ENCODE results near the gene AKAP8L. TPM values are rescaled to one million over a fixed set of nuclear protein-coding genes. Genes with fewer than 3 reads are reported as not detected.
A peak's percentile ranks its signal among the peaks of the same experiment; 100 is the strongest.

Gene AKAP8L
- total RNA-seq, 3 donors from 2014 or later = 74.4 to 111 (median 96.0) TPM

DNA sequence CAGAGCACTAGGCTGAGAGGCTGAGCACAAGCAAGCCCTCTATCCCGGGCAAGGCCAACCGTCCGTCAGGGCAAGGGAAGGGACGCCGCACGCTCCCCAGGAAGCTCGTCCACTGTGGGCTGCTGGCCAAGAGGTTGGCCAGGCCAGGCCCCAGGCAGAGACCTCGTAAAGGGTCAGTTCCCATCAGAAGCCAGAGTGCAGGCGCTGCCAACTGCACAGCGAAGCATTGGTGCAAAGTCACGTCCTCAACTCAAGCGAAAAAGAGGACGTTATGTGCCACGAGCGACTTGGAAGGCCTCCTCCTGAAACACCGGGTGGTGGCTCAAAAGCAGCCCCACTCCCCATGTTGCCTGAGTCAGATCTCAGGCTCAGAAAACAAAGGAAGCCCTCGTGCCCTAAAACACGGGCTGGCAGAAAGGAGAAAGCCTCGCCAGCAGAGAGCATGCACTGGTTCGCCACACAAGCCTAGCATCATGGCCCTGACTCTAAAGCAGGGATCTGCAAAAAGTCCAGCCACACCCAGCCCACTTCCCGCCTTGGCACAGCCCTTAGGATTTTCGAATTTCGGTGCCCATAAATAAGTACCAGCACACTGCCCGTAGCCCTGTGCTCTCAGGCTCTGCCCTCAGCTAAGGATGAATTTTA is 43.9 kb downstream of the AKAP8L start:
- DNase-seq (peak in 1 of 3 donors; percentile 57), ATAC-seq (no peak)
- intact Hi-C loops (cut with DNase I, micrococcal nuclease) = no loop called here
- no peak overlapping the region for H3K4me3 ChIP-seq
- peaks cover 18% of the 10 kb centered on the region for H3K36me3 ChIP-seq (ENCODE audit: low read depth)
- TF ChIP-seq, protein P1, sequence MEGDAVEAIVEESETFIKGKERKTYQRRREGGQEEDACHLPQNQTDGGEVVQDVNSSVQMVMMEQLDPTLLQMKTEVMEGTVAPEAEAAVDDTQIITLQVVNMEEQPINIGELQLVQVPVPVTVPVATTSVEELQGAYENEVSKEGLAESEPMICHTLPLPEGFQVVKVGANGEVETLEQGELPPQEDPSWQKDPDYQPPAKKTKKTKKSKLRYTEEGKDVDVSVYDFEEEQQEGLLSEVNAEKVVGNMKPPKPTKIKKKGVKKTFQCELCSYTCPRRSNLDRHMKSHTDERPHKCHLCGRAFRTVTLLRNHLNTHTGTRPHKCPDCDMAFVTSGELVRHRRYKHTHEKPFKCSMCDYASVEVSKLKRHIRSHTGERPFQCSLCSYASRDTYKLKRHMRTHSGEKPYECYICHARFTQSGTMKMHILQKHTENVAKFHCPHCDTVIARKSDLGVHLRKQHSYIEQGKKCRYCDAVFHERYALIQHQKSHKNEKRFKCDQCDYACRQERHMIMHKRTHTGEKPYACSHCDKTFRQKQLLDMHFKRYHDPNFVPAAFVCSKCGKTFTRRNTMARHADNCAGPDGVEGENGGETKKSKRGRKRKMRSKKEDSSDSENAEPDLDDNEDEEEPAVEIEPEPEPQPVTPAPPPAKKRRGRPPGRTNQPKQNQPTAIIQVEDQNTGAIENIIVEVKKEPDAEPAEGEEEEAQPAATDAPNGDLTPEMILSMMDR (IDR thresholded peaks at IDR 0.05) = no peak
- H3K4me1 ChIP-seq (ENCODE audit: low read depth) = peaks cover 14% of the 10 kb centered on the region
- H3K9me3 ChIP-seq = no peaks in the 10 kb centered on the region

DNA sequence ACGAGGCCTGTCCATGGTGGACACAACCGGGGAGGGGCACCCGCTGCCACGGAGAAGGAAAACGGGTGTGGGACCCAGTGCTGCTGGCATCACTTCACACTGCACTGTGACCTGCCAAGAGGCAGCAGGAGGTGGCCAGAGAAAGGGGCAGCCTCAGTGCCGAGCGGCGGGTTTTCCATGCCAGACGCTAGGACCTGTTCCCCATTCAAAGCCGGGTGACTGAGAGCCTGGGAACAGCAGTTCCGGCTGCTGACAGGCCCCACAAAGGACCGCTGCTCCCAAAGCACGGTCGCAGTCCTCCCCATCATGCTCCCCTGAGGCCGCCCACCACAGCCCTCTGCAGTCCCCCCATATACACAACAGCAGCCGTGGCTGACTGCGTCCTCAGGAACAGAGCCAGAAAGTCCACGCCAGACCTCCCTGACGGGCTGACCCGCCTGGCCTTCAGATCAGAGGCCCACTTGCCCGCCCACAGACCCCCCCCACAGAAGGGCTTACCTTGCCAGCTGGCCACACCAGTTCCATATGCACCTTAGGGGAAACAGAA is 44.6 kb downstream of the AKAP8L start:
- H3K9me3 ChIP-seq = no peaks in the 10 kb centered on the region
- H3K4me1 ChIP-seq (ENCODE audit: low read depth) = peaks cover 14% of the 10 kb centered on the region
- TF ChIP-seq, protein P1 (IDR thresholded peaks at IDR 0.05) = no peak
- ATAC-seq (no peak), DNase-seq (peak in 2 of 3 donors; percentile 18 to 41)
- H3K36me3 ChIP-seq (ENCODE audit: low read depth) = peaks cover 22% of the 10 kb centered on the region
- no peak overlapping the region for H3K4me3 ChIP-seq
- intact Hi-C loops (cut with DNase I, micrococcal nuclease) = no loop called here

DNA sequence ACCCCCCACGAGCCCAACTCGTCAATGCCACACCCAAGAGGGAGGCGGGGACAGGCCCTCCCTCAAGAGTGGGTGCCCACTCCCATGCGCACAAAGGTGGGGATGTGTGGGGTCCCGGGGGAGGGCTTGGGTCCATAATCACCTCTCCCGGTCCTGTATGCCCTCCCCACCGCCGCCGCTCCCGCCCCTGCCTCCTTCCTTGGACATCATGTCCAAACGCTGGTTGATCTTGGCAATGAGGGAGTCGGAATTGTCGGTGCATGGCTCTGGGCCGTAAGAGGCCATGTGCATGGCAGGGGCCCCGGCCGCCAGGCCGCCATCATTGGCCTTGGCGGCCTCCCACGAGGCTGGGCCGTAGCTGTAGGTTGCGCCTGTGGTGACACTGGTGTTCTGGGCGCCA is 45.1 kb downstream of the AKAP8L start:
- peaks cover 14% of the 10 kb centered on the region for H3K4me1 ChIP-seq (ENCODE audit: low read depth)
- ATAC-seq (no peak), DNase-seq (peak in 2 of 3 donors; percentile 17 to 41)
- intact Hi-C loops (cut with DNase I, micrococcal nuclease) = no loop called here
- TF ChIP-seq, protein P1 (IDR thresholded peaks at IDR 0.05) = no peak
- no peak overlapping the region for H3K4me3 ChIP-seq
- H3K9me3 ChIP-seq = no peaks in the 10 kb centered on the region
- peaks cover 23% of the 10 kb centered on the region for H3K36me3 ChIP-seq (ENCODE audit: low read depth)

DNA sequence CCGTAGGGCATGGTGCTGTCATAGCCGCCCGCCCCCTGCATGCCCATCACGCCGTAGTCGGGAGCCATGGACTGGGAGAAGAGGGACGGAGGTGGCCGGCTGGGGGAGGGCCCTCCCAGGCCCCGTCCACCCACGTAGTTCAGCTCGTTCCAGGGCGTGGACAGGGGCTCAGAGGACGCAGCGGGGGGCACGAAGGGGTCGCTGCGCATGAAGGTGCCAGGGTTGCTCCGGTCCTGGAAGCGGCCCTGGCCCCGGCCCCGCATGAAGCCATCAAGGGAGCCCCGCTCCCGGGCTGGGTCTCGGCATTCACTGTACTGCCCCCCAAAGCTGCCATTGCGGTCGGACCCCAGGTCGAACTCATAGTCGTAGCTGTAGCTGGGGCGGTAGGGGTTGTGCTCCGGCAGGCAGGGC is 45.9 kb downstream of the AKAP8L start:
- intact Hi-C loops (cut with DNase I, micrococcal nuclease) = no loop called here
- Histone ChIP-seq H3K9me3 (no peaks in the 10 kb centered on the region), H3K4me3 (no peak overlapping the region), H3K4me1 (ENCODE audit: low read depth) (peaks cover 11% of the 10 kb centered on the region), H3K36me3 (ENCODE audit: low read depth) (peaks cover 30% of the 10 kb centered on the region)
- DNase-seq = peak in 2 of 3 donors; percentile 26 to 42
- TF ChIP-seq, protein P1 (IDR thresholded peaks at IDR 0.05) = no peak
- ATAC-seq = no peak

DNA sequence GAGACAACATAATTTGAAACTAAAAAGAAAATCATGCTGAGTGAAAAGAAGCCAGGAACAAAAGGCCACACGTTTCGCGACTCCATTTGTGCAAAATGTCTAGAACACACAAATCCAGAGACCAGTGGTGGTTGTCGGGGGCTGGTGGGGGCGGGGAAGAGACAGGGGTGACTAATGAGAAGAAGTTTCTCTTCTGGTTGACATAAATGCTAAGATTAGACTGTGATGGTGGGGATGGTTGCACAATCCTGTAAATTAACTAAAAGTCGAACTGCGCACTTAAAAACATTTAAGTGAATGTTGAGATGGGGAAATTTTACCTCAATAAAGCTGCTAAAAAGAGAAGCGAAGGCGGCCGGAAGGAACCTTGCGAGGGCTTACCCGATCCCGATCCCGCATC is 46.3 kb downstream of the AKAP8L start:
- no peak overlapping the region for H3K4me3 ChIP-seq
- no peaks in the 10 kb centered on the region for H3K9me3 ChIP-seq
- no peak for ATAC-seq
- peaks cover 7% of the 10 kb centered on the region for H3K4me1 ChIP-seq (ENCODE audit: low read depth)
- no peak for DNase-seq
- peaks cover 30% of the 10 kb centered on the region for H3K36me3 ChIP-seq (ENCODE audit: low read depth)
- TF ChIP-seq, protein P1 (IDR thresholded peaks at IDR 0.05) = no peak
- intact Hi-C loops (cut with DNase I, micrococcal nuclease) = no loop called here
